Measurements from ENCODE around the gene FAM151B. TPM values are rescaled to one million over a fixed set of nuclear protein-coding genes. Genes with fewer than 3 reads are reported as not detected.

FAM151B gene
- total RNA-seq, 2 experiments from 2014 or later: not detected

- H3K4me2 ChIP-seq (ENCODE audit: low read length): no peak overlapping the region
- H3K27ac ChIP-seq (ENCODE audit: low read depth, low read length, poor library complexity, severe bottlenecking): no peak overlapping the region
- no peaks in the 10 kb centered on the region for H3K36me3 ChIP-seq (ENCODE audit: insufficient read depth, low read length)
- H3K9me3 ChIP-seq (ENCODE audit: low read length): no peaks in the 10 kb centered on the region
- intact Hi-C loops (cut with micrococcal nuclease; ENCODE audit: unreplicated experiment): no loop called here
- H3K4me1 ChIP-seq (ENCODE audit: insufficient read depth, low read length, poor library complexity, severe bottlenecking): no peaks in the 10 kb centered on the region
- ChIA-PET POLR2A (interaction anchor here (0.6 kb wide), 1 partner anchor 99 kb away, joined by 3 read pairs; no protein-coding TSS in a partner anchor), CTCF (ENCODE audit: unreplicated experiment) (no interaction called here)
- H2AFZ ChIP-seq (ENCODE audit: low read length): no peak overlapping the region
- H4K20me1 ChIP-seq (ENCODE audit: insufficient read depth, low read length): no peaks in the 10 kb centered on the region
- no peak for DNase-seq (ENCODE audit: low spot score)
- no peaks in the 10 kb centered on the region for H3K79me2 ChIP-seq (ENCODE audit: insufficient read depth, low read depth, low read length)
- H3K9me2 ChIP-seq (ENCODE audit: insufficient read depth, low read length): no peaks in the 10 kb centered on the region
- BruUV-seq (replicated peaks): no TSS peak
- no peak overlapping the region for H3K4me3 ChIP-seq (ENCODE audit: low read depth, low read length, poor library complexity, severe bottlenecking)
- TF ChIP-seq EZH2phosphoT487 (IDR thresholded peaks at IDR 0.05; ENCODE audit: borderline replicate concordance, low read depth, low read length) (no peak), CTCF (conservative IDR thresholded peaks at IDR 0.05; ENCODE audit: low read length) (no peak)
These were observed 104.2 kb downstream of the FAM151B start for GRCh38 chr5:80592105-80592504.

Other genes starting within 250 kb of the FAM151B start
- 21.6 and 31.2 TPM in 2 replicates for gene SERINC5, start 232.1 kb upstream of the FAM151B start, total RNA-seq (2014; rRNA removed; shearing (Covaris generic))
- 87.9 and 92.1 TPM in 2 replicates for gene SERINC5, start 232.1 kb upstream of the FAM151B start, total RNA-seq (2022)
- not detected in 2 replicates for gene SPZ1, start 168.1 kb upstream of the FAM151B start, total RNA-seq (2014; rRNA removed; shearing (Covaris generic))
- gene SPZ1, start 168.1 kb upstream of the FAM151B start, total RNA-seq (2022): not detected in 2 replicates
- gene ZFYVE16, start 80.0 kb upstream of the FAM151B start, total RNA-seq (2014; rRNA removed; shearing (Covaris generic)): 8.0 and 8.7 TPM in 2 replicates
- gene ZFYVE16, start 80.0 kb upstream of the FAM151B start, total RNA-seq (2022): 21.6 and 23.2 TPM in 2 replicates
- gene ANKRD34B, start 82.2 kb downstream of the FAM151B start, total RNA-seq (2014; rRNA removed; shearing (Covaris generic)): not detected in 2 replicates
- gene ANKRD34B, start 82.2 kb downstream of the FAM151B start, total RNA-seq (2022): not detected in 2 replicates
- 15.4 and 17.1 TPM in 2 replicates for gene MSH3, start 166.6 kb downstream of the FAM151B start, total RNA-seq (2014; rRNA removed; shearing (Covaris generic))
- 26.3 and 28.3 TPM in 2 replicates for gene MSH3, start 166.6 kb downstream of the FAM151B start, total RNA-seq (2022)
- 99.9 and 115 TPM in 2 replicates for gene DHFR, start 166.9 kb downstream of the FAM151B start, total RNA-seq (2014; rRNA removed; shearing (Covaris generic))
- 164 and 168 TPM in 2 replicates for gene DHFR, start 166.9 kb downstream of the FAM151B start, total RNA-seq (2022)

Measured in OCI-LY7 (cell line).